ENCODE data around the gene OR51M1.
"Not testable (repeated sequence)": the region's sequence is repeated elsewhere in the genome, so short reads cannot be mapped to it uniquely, and the experiment has no call there.

Gene OR51M1, protein sequence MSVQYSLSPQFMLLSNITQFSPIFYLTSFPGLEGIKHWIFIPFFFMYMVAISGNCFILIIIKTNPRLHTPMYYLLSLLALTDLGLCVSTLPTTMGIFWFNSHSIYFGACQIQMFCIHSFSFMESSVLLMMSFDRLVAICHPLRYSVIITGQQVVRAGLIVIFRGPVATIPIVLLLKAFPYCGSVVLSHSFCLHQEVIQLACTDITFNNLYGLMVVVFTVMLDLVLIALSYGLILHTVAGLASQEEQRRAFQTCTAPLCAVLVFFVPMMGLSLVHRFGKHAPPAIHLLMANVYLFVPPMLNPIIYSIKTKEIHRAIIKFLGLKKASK

DNA sequence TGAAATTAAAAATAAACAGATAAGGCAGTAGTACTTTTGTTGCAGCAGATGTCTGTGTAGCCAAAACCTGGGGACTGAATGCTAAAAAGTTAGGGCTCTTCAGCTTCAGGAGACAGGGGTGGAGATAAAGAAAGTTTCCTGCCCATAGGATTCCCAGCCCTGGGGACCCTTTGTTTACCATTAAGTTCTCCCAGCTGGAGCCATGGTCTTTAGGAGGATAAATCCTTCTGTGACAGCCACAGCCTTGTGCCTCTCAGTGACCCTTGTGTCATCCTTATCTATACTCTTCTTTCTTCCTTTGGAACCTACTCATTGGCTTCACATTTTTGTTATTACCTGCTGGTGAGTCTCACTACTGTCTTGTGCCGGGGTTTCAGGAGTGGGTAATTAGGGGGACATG is at the start of gene OR51M1:
Gene OR51M1 (plus strand): TSS at position 237 of the 400 bp plus-strand sequence. CDS start 5,587 bp downstream, outside the sequence.
- no peak for DNase-seq (ENCODE audit: low read depth)

DNA sequence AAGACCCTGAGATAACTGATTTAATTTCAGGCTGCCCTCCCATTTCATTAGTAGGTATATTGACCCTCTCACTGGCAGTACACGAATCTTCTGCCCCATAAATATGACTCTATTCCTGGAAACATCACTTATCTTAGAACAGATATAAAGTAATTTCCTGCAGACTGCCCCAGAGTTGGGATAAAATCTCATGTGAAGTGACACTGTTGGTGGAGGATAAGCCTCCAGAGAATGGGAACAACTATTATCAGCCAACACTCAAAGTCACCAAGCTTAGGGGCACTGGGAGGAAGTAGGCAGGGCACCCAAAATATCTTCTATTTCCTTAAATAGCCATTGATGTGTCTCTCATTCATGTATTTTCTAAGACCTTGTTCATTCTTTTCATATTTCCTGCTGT is 48.4 kb upstream of the OR51M1 start:
- no peak for DNase-seq (ENCODE audit: low read depth)

DNA sequence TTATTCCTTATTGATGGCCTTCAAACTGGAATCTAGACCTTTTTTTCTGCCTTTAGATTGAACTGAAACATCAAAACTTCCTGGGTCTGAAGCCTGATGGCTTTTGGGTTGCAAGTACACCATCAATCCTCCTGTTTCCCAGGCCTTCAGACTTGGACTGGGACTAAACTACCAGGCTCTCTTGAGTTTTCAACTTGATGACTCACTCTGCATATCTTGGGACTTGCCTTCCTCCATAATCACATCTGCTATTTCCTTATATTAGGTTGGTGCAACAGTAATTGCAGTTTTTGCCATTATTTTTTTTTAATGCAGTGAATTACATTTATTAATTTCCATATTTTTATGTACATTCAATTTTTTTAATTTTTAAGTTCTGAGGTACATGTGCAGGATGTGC is 47.3 kb upstream of the OR51M1 start:
- DNase-seq (ENCODE audit: low read depth), result no peak

DNA sequence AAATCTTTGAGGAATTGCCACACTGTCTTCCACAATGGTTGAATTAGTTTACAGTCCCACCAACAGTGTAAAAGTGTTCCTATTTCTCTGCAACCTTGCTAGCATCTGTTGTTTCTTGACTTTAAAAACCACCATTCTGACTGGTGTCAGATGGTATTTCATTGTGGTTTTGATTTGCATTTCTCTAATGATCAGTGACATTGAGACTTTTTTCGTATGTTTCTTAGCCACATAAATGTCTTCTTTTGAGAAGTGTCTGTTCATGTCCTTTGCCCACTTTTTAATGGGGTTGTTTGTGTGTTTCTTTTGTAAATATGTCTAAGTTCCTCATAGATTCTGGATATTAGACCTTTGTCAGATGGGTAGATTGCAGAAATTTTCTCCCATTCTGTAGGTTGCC is 46.4 kb upstream of the OR51M1 start:
- not testable (repeated sequence) for DNase-seq (ENCODE audit: low read depth)

DNA sequence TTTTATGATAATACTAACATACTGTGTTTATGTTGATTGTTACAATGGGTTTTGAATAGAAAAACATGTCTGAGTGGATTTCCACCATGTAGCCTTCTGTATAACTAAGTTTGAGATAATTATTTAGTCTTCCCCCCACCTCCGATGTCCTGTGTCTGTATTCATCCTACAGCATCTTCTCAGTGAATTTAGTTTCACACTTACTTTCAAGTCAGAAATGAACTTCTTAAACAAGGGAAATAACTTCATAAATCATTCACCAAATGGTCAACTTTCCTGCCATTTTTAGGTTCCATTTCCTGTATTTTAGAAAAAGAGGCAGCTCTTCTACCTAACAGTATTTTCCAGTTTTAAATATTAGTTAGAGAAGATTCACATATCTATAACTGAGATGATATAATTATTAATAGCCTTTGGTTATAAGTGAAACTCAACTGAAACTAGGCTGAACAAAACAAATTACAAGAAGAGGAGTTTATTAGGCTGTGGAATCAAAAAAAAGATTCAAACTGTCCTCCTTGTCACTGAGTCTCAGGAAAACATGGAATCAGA is 43.8 kb upstream of the OR51M1 start:
- DNase-seq (ENCODE audit: low read depth), result no peak

DNA sequence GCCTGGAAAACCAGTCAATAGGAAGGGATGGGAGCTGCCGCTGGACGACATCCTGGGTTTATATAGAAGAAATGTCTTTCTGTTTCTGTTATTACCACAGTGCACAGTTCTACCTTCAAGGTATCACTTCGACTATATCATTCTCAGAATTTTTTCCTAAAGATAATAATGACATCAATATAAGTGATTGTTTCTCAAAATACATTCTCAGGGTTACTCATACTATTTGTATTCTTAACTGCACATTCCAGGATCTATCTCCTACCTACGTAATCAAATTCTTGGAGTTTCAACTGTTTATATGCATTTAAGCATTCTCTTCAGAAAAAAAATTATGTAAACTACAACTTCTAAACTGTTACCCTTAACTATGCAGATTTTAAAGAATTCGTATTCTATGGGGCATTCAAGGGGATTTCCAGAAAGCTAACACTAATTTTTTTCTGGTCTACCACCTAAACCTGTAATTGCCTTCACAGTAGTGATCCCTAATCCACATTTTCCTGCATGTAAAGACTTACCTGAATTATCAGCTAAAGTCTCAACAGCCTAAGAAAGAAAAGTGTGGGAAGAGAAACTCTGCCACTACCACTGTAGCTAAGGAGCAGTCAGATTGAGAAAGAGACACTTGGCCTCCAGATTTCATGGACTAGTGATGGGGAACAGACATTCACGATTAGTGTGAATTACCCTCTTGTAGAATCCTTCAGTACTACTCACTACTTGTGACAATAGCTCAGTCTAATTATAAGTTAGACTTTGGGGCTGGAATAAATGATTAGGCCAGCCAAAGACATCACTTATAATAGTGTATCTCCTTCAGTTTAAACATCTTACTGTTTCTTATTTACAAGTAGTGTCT is 39.9 kb upstream of the OR51M1 start, which contains the start of gene OR51B5:
Gene OR51B5 (minus strand): TSS at position 51 of the 862 bp plus-strand sequence. CDS start 0 bp downstream, at position 51.
- no peak for DNase-seq (ENCODE audit: low read depth)

DNA sequence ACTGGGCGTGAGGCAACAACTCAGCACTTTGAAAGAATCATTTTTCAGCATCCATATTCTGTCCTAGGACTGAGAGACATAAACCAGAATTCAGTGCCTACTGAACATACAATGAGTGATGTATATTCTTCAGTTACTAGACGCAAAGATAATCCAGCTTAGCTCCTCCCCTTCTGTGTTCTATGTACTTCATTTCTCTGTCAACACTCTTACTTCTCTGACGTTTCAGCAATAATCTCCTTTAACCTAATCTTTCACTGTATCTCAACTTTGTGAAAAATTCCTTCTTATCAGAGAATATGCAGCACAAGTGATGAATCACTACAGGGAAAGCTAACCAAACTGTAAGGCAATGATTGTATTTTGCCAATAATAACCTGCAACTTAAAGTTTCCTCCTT is 37.8 kb upstream of the OR51M1 start:
- DNase-seq (ENCODE audit: low read depth), result no peak

DNA sequence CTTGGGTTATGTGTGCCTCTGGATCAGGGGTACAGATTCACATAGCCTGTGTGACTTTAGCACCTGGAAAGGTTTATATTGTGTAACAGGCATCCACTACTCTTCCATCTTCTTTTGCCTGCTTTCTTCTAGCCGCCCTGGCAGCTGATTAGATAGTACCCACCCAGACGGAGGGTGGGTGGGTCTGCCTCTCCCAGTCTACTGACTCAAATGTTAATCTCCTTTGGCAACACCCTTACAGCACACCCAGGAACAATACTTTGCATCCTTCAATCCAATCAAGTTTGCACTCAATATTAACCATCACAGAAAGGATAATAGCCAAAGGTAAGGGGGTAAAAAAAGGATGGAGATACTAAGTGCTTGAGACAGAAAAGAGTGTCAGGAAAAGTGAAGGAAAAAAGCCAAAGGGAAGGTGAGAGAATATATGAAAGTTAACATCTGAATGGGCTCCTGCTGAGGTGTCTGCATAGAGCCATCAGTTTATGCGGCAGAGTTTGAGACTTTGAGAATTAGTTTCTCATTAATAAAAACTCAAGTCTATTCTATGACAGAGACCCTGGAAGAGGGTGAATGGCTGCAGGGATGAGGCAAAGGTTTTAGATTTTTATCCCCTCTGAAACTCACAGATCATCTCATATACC is 34.9 kb upstream of the OR51M1 start:
- no peak for DNase-seq (ENCODE audit: low read depth)

DNA sequence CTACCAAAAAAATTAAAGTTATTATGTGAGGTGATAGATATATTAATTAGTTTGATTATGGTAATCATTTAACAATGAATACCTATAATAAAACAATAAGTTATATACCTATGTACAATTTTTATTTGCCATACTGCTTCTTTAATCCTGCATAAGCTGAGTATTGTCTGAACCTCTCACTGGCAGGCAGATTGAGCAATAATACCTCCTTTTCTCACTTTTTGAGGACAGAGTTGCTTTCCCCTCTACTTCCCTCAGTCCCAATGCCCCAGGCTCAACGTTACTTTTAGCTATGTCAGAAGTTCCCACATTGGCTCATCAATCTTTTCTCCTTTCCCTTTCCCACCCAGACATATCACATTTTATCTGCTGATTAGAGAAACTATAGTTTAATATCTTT is 34.1 kb upstream of the OR51M1 start:
- no peak for DNase-seq (ENCODE audit: low read depth)

DNA sequence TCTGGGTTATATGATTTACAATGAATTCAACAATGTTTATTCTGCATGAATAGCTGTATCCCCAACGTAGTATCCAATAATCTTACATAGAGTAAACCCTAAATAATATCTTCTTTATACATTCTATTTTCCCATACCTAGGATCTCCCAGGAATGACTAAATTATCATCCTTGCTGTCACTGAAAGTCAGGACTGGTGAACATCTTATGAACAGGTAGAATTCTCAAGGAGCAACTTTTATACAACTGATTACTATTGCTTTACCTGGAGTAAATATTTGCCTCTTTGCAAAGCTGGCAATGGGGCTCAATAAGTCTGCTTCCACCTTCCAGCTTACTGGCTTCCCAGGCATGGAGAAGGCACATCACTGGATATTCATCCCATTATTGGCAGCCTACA is 32.4 kb upstream of the OR51M1 start, which contains the start of gene OR51B6:
Gene OR51B6 (plus strand): TSS at position 301 of the 400 bp plus-strand sequence. CDS start 0 bp downstream, at position 301.
- DNase-seq (ENCODE audit: low read depth), result no peak

DNA sequence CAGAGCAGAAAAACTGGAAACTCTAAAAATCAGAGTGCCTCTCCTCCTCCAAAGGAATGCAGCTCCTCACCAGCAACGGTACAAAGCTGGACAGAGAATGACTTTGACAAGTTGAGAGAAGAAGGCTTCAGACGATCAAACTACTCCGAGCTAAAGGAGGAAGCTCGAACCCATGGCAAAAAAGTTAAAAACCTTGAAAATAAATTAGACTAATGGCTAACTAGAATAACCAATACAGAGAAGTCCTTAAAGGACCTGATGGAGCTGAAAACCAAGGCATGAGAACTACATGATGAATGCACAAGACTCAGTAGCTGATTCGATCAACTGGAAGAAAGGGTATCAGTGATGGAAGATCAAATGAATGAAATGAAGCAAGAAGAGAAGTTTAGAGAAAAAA is 27.6 kb upstream of the OR51M1 start:
- DNase-seq (ENCODE audit: low read depth), result not testable (repeated sequence)

DNA sequence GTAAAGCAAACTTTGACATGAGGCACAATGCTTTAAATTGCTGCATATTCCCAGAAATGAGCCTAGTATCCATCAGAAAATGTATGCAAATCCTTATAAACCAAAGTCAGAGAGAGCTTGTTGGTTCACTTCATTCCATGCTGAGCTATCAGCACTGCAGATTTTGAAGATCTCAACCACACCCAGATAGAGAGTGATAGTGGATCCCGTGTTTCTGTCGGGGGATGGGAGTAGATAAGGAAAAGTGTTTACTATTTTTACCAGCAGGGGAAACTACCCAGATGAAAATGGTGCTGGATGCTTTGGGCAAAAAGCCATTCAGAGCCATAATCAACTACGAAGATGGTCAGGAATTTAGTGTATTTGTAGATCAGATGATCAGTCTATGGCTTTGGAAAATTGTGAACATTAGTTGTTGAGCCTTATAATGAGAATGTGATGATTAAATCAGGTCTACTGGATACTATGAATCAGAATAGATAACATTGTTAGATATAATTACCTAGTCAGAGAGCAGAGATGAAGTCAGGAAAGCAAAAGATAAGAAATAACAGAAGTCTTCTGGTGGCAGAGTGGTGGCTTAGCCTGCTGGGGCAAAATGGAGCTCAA is 21.5 kb upstream of the OR51M1 start:
- DNase-seq (ENCODE audit: low read depth), result no peak

DNA sequence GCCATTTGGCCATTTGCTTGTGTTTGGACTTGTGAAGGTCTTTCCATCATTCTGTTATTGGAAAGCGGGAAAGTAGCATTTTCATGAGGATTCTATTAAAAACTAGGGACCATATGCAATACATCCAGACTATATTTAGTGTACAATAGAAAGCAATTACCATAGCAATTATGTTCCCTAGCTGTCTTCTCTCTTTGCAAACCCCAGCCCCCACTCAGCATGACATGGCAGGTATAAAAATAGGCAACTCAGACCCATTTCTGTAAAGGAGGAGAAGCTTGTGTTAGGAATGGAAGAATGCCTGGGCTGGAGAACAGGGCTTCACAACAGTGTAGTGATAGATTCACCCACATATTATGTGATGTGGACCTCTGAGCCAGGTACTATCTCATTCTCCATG is 19.9 kb upstream of the OR51M1 start:
- DNase-seq (ENCODE audit: low read depth), result no peak

DNA sequence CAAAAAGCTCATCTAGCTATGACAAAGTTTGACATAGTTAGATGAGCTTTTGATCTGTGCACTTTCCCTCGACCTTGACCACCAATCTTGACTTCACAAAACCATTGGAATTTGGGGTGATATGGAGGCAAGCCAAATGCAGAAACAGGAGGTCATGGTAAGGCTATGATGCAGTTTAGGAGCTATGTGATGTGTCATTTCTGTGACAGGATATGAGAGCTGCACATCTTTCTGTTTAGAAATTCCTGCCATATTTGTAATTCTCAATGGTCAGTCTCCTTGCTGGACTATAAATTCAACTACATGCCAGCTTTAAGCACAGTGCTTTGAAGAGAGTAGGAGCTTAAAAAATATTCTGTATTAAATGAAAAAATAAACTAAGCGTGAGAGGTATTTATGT is 19.4 kb upstream of the OR51M1 start:
- no peak for DNase-seq (ENCODE audit: low read depth)

DNA sequence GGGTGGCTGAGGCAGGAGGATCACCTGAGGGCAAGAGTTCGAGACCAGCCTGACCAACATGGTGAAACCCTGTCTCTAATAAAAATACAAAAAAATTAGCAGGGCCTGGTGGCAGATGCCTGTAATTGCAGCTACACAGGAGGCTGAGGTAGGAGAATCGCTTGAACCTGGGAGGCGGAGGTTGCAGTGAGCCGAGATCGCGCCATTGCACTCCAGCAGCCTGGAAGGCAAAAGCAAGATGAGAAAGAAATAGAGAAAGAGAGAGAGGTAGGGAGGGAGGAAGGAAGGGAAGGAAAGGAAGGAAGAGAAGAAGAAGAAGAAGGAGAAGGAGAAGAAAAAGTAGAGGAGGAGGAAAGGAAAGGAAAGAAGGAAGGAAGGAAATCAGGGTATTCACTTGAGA is 17.2 kb upstream of the OR51M1 start:
- DNase-seq (ENCODE audit: low read depth), result not testable (repeated sequence)

DNA sequence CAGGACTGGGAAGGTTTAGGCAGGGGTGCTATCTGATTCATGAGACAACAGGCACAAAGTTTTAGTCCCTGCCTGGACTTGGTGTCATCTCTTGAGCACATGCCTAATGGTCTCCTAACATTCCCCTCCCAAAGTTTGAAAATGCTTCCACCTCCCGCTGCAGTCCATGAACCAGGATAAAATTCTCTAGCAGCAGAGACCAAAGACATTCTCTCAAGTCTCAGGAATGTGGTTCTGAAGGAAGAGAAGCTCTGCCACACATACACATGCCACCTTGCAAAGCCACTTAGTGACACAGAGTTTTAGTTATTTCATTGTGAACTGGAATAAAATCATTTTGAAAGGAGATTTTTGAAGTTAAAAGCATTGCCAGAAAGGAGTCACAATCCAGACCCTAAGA is 16.8 kb upstream of the OR51M1 start:
- DNase-seq (ENCODE audit: low read depth), result no peak

DNA sequence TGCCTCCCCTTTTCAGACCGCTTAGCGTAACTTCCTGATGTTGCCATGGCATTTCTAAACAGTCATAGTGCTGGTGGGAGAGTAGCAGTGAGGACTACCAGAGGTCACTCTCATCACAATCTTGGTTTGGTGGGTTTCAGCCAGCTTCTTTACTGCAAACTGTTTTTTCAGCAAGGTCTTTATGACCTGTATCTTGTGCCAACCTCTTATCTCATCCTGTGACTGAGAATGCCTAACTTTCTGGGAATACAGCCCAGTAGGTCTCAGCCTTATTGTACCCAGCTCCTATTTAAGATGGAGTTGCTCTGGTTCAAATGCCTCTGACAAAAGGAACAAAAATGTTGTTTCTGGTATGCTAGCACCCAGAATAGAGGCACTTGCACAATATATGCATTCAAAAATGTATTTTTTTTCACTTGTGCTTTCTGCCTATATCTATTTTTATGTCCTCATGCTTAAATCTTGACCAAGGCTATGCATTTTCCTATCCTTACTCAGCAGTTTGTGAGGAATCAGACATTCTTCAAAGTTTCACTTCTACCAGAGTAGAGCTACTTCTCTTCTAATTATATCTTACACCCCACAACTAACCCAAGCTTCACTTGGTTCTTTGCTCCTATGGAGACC is 16.1 kb upstream of the OR51M1 start:
- no peak for DNase-seq (ENCODE audit: low read depth)

DNA sequence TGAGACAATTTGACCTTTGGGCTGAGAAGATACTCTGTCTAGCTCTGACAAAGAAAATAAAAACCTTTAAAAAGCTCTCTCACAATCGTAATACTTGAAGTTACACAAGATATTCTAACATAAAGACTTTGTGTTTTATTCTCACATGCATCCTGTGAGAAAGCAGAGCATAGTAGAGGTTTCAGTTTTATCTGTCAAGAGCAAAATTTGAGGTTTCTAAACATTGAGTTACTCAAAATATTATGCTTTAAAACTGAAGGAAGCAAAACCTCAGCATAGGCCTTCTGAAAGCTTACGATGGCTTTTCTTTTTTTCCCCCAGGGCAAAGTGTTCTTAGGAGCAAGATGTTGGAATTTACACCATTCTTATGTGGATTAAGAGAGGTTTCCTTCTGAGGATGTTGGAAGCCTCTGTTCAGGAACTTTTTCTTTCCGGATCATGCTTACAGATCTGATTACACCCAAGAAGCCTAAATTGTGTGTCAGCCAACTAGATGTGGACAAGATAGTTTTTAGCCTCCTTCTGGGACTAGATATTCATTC is 15.0 kb upstream of the OR51M1 start:
- DNase-seq (ENCODE audit: low read depth), result no peak

DNA sequence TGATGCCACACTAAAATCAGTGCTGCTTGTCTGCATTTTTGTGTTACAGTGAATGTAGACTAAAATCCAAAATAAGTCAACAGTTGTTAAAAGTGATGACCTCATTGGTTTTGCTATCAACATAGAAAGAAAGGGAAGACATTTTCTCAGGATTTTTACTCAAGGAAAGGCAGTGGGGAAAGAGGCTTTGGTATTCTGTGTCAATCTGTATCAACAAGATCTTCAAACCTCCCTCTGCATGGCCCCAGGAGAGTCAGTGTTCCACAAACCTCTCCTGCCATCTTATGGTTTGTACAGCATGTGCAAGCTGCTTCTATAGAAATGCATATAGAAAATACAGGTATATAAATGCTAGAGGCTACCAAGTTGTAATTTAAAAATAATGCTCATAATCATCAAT is 13.8 kb upstream of the OR51M1 start:
- no peak for DNase-seq (ENCODE audit: low read depth)

DNA sequence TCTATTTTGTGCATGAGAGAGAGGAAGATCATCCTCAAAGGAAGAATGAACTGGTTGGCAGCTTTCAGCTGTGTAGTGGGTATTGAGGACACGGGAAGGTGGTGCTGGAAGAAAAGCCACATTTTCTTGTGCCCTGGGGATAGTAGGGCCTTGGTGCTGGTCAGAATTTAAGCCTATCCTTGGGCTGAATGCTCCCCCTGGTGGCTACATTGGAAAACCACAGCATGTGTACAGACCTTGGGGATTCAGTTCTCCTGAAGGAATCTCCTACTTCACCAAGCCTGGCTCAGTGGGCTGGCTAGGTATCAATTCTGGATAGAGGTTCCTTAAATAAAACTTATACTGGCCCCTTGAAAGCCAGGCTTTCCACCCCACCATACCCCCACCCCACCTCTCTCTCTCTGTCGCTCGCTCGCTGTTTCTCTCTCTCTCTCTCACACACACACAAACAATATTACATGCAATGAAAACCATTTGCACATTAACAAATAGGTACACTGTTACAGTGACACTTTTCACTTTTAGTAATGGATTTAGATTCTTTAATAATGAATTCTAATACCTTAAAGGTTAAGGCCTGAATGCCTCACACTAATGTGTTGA is 2.8 kb upstream of the OR51M1 start:
- DNase-seq (ENCODE audit: low read depth), result no peak

DNA sequence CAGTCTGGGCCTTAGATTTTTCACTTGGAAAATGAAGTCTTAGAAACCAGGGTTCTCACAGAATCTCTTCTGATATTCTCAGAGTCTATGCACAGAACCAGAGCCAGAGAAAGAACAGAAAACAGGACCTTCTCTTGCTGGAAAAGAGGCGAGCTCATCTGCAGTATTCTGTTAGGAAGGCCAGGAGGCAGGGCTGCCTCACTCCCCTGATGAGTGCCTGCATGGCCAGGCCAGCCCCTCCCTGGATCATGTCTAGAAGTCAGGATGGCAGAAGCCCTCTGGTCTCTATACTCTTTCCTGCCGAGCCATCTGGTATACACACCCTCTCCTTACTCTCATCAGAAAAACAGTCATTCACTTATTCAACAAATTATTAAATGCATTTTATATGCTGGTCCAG is 723 bp downstream of the OR51M1 start:
- DNase-seq (ENCODE audit: low read depth), result no peak

All from stimulated activated CD8-positive, alpha-beta memory T cell treated with anti-CD3 and anti-CD28 coated beads, Interleukin-15, amount 100 ng/mL, for 24 hours (primary cell).